OCI-LY1 (cell line): ENCODE results near the gene ADAMTS8.

Source experiments
- H2AFZ ChIP-seq: fragments of 200-600 bp; sonication (generic), shearing (Covaris generic); 2 replicates; pipeline ENCODE4 v1.6.0; 2014; ENCODE audit warnings: antibody characterized with exemption, mild to moderate bottlenecking, low read length
- H3F3A ChIP-seq: fragments of 200-600 bp; sonication (generic), shearing (Covaris generic); 2 replicates; pipeline ENCODE4 v1.6.0; 2014; ENCODE audit warnings: mild to moderate bottlenecking, antibody characterized with exemption, low read length, moderate library complexity; ENCODE audit not compliant: insufficient read depth
- H3K27ac ChIP-seq: fragments of 200-600 bp; sonication (generic); 2 replicates; pipeline ENCODE4 v1.5.1; 2014; ENCODE audit warnings: low read length, mixed run types, mild to moderate bottlenecking, low read depth; ENCODE audit not compliant: poor library complexity, severe bottlenecking
- H3K27me3 ChIP-seq: fragments of 200-600 bp; sonication (generic); 2 replicates; pipeline ENCODE4 v1.6.0; 2014; ENCODE audit warnings: antibody characterized with exemption, mild to moderate bottlenecking, low read length, moderate library complexity; ENCODE audit not compliant: insufficient read depth
- H3K36me3 ChIP-seq: fragments of 200-600 bp; sonication (generic); 2 replicates; pipeline ENCODE4 v1.6.1; 2014; ENCODE audit warnings: mild to moderate bottlenecking, antibody characterized with exemption, low read length, moderate library complexity, mixed read lengths; ENCODE audit not compliant: insufficient read depth
- H3K4me1 ChIP-seq: fragments of 200-600 bp; sonication (generic); 2 replicates; pipeline ENCODE4 v1.5.1; 2014; ENCODE audit warnings: mild to moderate bottlenecking, low read length, moderate library complexity; ENCODE audit not compliant: insufficient read depth, severe bottlenecking
- H3K4me2 ChIP-seq: fragments of 200-600 bp; sonication (generic), shearing (Covaris generic); 2 replicates; pipeline ENCODE4 v1.6.1; 2014; ENCODE audit warnings: low read length
- H3K4me3 ChIP-seq: fragments of 200-600 bp; sonication (generic); 2 replicates; pipeline ENCODE4 v1.5.1; 2014; ENCODE audit warnings: low read length, low read depth, mild to moderate bottlenecking, mixed read lengths; ENCODE audit not compliant: poor library complexity, severe bottlenecking
- H3K79me2 ChIP-seq: fragments of 200-600 bp; shearing (Covaris generic); 2 replicates; pipeline ENCODE4 v1.6.1; 2016; ENCODE audit warnings: mixed run types, low read length, mixed read lengths; ENCODE audit not compliant: insufficient read depth
- H3K9ac ChIP-seq: fragments of 200-600 bp; sonication (generic), shearing (Covaris generic); 2 replicates; pipeline ENCODE4 v1.6.1; 2014; ENCODE audit warnings: mild to moderate bottlenecking, low read length, mixed read lengths
- H3K9me2 ChIP-seq: fragments of 200-600 bp; sonication (generic), shearing (Covaris generic); 2 replicates; pipeline ENCODE4 v1.6.1; 2014; ENCODE audit warnings: low read depth, mild to moderate bottlenecking, low read length, mixed read lengths
- H3K9me3 ChIP-seq: fragments of 200-600 bp; shearing (Covaris generic); 2 replicates; pipeline ENCODE4 v1.6.1; 2014; ENCODE audit warnings: low read length, mixed read lengths
- H4K20me1 ChIP-seq: fragments of 200-600 bp; sonication (generic), shearing (Covaris generic); 2 replicates; pipeline ENCODE4 v1.6.0; 2016; ENCODE audit warnings: mild to moderate bottlenecking, low read length; ENCODE audit not compliant: insufficient read depth
- EZH2 ChIP-seq: fragments of 200-600 bp; sonication (generic), shearing (Covaris generic); IDR thresholded peaks from 2 replicates; pipeline ENCODE4 v1.8.0; 2017; ENCODE audit warnings: borderline replicate concordance, mixed run types, mild to moderate bottlenecking, antibody characterized with exemption, low read length, moderate library complexity, mixed read lengths
- TF ChIP-seq, protein P1 (sequence below): fragments of 200-600 bp; sonication (generic), shearing (Covaris generic); IDR thresholded peaks from 2 replicates; pipeline ENCODE4 v1.5.1; 2017; ENCODE audit warnings: mild to moderate bottlenecking, antibody characterized with exemption, low read length, moderate library complexity, mixed read lengths

Gene ADAMTS8

DNA sequence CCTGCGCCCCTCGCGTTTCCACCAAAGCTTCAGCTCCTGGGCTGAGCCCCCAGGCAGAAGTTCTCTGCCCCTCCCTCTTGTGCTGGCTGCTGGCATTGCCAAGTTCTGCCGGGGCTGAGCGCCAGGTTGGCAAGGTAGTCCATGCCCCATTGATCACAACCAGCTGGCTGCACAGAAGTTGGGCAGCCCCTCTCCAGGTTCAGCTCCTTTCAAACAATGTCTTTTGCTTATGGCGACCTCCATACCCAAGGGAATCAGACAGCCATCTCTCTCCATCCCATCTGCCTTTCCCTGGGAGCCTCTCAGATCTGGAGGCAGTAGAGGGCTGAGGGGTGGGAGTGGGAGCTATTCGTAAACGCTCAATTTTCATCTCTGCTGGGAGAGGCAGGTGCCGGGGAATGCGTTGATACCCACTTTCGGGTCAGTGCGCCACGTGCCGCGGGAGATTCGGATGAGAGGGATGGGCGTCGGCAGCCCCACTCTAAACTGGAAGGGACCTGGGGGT lies 1.5 kb downstream of the ADAMTS8 start:
- no peak overlapping the region for H3K4me2 ChIP-seq
- H3K36me3 ChIP-seq, result no peaks in the 10 kb centered on the region
- H3K9me3 ChIP-seq, result no peaks in the 10 kb centered on the region
- H3K79me2 ChIP-seq, result no peaks in the 10 kb centered on the region
- H3K9ac ChIP-seq, result no peak overlapping the region
- H3K4me1 ChIP-seq, result no peaks in the 10 kb centered on the region
- no peak overlapping the region for H2AFZ ChIP-seq
- no peak overlapping the region for H3K27ac ChIP-seq
- no peak overlapping the region for H3K4me3 ChIP-seq
- TF ChIP-seq, protein P1, sequence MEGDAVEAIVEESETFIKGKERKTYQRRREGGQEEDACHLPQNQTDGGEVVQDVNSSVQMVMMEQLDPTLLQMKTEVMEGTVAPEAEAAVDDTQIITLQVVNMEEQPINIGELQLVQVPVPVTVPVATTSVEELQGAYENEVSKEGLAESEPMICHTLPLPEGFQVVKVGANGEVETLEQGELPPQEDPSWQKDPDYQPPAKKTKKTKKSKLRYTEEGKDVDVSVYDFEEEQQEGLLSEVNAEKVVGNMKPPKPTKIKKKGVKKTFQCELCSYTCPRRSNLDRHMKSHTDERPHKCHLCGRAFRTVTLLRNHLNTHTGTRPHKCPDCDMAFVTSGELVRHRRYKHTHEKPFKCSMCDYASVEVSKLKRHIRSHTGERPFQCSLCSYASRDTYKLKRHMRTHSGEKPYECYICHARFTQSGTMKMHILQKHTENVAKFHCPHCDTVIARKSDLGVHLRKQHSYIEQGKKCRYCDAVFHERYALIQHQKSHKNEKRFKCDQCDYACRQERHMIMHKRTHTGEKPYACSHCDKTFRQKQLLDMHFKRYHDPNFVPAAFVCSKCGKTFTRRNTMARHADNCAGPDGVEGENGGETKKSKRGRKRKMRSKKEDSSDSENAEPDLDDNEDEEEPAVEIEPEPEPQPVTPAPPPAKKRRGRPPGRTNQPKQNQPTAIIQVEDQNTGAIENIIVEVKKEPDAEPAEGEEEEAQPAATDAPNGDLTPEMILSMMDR, result no peak
- no peak for TF ChIP-seq EZH2
- no peaks in the 10 kb centered on the region for H3K27me3 ChIP-seq
- no peaks in the 10 kb centered on the region for H4K20me1 ChIP-seq
- no peaks in the 10 kb centered on the region for H3F3A ChIP-seq
- no peaks in the 10 kb centered on the region for H3K9me2 ChIP-seq

DNA sequence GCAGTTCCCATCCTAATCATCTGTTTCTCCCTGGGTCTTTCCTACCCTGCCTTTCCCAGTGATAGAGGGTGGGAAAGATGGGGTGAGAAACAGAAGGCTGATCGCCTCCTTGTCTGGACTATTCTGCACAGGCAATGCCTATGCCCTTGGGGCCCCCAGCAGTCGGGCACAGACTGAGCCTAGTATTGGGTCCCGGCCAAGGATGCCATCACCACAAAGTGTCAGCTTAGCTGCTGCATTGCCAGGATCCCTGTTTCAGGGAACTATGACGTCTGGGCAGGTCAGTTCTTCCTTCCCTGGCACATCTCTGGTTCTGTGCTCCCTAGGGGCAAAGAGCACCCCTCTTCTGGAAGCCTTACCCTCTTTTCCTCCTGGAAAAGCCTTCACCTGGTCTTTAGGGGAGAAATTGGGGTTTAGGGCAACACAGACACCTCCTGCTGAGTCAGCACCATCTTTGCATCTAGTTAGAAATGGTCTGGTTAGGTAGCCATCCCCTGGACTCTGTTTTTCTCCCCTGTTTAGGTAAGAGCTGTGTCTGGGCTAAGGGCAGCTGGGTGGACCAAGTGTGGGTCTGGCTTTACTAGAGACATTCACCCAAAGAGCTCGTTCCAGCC lies 2.1 kb downstream of the ADAMTS8 start:
- no peaks in the 10 kb centered on the region for H3F3A ChIP-seq
- H3K27ac ChIP-seq, result no peak overlapping the region
- H3K9me2 ChIP-seq, result no peaks in the 10 kb centered on the region
- no peaks in the 10 kb centered on the region for H3K36me3 ChIP-seq
- H4K20me1 ChIP-seq, result no peaks in the 10 kb centered on the region
- H3K4me3 ChIP-seq, result no peak overlapping the region
- H3K79me2 ChIP-seq, result no peaks in the 10 kb centered on the region
- TF ChIP-seq, protein P1, result no peak
- no peak for TF ChIP-seq EZH2
- H2AFZ ChIP-seq, result no peak overlapping the region
- H3K9ac ChIP-seq, result no peak overlapping the region
- no peaks in the 10 kb centered on the region for H3K4me1 ChIP-seq
- H3K4me2 ChIP-seq, result no peak overlapping the region
- no peaks in the 10 kb centered on the region for H3K27me3 ChIP-seq
- H3K9me3 ChIP-seq, result no peaks in the 10 kb centered on the region

DNA sequence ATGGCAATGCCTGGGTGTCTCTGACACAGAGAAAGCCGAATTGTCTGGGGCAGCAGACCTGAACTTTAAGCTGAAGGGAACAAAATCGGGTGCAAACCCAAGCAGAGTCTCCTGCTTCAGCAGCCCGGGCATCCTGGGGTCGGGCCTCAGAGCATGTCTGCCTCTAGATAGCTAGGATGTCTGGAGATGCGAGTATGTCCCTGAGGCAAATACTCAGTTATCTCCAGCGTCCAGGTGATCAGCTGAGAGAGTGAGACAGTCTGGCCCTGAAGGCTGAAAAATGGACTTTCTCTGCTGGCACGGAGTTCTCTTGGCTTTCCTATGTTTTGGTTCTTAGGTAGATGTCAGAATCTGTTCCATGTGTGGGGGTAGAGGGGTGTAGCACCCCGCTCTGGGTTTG lies 3.3 kb downstream of the ADAMTS8 start:
- TF ChIP-seq, protein P1, result no peak
- TF ChIP-seq EZH2, result no peak
- no peaks in the 10 kb centered on the region for H3K36me3 ChIP-seq
- H3F3A ChIP-seq, result no peaks in the 10 kb centered on the region
- H3K9ac ChIP-seq, result no peak overlapping the region
- no peaks in the 10 kb centered on the region for H3K9me2 ChIP-seq
- no peaks in the 10 kb centered on the region for H3K9me3 ChIP-seq
- H2AFZ ChIP-seq, result no peak overlapping the region
- H3K4me3 ChIP-seq, result no peak overlapping the region
- no peaks in the 10 kb centered on the region for H3K4me1 ChIP-seq
- H3K27ac ChIP-seq, result no peak overlapping the region
- no peaks in the 10 kb centered on the region for H3K27me3 ChIP-seq
- no peaks in the 10 kb centered on the region for H3K79me2 ChIP-seq
- H3K4me2 ChIP-seq, result no peak overlapping the region
- H4K20me1 ChIP-seq, result no peaks in the 10 kb centered on the region
